ENCODE results near the gene BPIFB1. TPM values are rescaled to one million over a fixed set of nuclear protein-coding genes. Genes with fewer than 3 reads are reported as not detected.

The BPIFB1 gene
- total and polyA plus RNA-seq, 10 of the 15 experiments (the other 5 are each of a cell fraction or from before 2014, with no cell fraction given) = 0.13 TPM; not detected in 9

DNA sequence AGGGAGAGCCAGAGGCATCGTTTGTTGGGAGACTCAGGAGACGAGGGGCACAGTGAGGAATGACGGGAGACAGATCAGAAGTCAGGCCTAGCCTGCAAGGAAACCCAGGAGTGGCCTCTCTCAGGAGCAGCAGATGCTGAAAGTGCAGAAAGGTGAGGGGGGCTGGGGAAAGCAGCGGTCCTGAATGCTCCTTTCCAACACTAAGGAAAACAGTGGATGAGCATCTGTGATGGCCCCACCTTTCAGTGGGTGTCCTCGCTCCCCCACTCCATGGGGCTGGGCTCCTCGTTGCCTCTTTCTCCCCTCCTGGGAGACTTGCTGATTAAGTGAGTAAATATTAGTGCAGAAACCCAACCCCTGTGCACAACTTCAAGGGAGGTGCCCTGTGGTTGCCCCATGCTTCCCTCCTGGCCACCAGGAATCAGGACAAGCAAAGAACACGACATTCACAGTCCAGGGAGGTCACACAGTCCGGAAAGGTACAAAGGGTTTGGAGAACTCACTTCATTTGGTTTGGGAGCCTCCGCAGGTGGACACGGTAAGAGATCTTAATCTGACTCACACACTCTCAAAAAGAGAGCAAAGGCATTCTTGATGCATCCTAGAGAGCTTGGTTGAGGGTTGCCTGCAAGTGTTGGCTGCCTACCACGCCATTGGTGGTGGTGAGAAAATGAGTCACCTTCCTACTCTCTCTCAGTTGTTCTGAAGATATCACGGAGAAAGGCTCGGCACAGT, 9.7 kb upstream of the BPIFB1 start (continued):
- TF ChIP-seq, protein P1, sequence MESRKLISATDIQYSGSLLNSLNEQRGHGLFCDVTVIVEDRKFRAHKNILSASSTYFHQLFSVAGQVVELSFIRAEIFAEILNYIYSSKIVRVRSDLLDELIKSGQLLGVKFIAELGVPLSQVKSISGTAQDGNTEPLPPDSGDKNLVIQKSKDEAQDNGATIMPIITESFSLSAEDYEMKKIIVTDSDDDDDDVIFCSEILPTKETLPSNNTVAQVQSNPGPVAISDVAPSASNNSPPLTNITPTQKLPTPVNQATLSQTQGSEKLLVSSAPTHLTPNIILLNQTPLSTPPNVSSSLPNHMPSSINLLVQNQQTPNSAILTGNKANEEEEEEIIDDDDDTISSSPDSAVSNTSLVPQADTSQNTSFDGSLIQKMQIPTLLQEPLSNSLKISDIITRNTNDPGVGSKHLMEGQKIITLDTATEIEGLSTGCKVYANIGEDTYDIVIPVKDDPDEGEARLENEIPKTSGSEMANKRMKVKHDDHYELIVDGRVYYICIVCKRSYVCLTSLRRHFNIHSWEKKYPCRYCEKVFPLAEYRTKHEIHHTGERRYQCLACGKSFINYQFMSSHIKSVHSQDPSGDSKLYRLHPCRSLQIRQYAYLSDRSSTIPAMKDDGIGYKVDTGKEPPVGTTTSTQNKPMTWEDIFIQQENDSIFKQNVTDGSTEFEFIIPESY (IDR thresholded peaks at IDR 0.05) = no peak
- TF ChIP-seq POLR2A (IDR thresholded peaks at IDR 0.05; ENCODE audit: low read depth, low read length) = no peak
- TF ChIP-seq STAT1 (conservative IDR thresholded peaks at IDR 0.05) = no peak

DNA sequence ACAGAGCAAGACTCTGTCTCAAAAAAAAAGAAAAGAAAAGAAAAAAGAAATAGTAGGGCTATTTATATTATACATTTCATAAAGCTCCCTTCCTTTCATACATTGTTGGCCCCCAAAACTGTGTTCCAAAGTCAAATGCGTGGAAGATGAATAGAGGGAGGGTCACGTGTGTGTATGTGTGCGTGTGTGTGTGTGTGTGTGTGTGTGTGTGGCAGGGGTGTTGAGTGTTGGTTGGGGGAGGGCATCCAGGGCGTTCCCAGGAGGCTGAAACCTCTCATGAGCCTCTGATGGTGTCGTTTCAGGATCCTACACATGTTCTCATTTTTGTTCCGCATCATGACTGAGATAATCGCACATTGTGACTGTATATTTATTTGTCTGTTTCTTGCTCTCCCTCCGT, 7.8 kb upstream of the BPIFB1 start:
- POLR2A ChIA-PET = no interaction called here
- Histone ChIP-seq H4K20me1 (ENCODE audit: control insufficient read depth, insufficient read depth) (no peaks in the 10 kb centered on the region), H3K4me3 (no peak overlapping the region), H3K36me3 (ENCODE audit: control insufficient read depth in 2 of 2, insufficient read depth in 2 of 2, low read length in 1 of 2) (no peaks in the 10 kb centered on the region; a peak in 1 of 4 replicates), H3K9me3 (replicated peaks; ENCODE audit: control insufficient read depth, insufficient read depth, low read length) (no peaks in the 10 kb centered on the region), H3K27me3 (replicated peaks in 1 of 2; ENCODE audit: control insufficient read depth in 2 of 2, insufficient read depth in 2 of 2, low read length in 1 of 2) (peaks cover 7% of the 10 kb centered on the region in 2 experiments; a peak in 3 of 4 replicates), H3K27ac (ENCODE audit: control insufficient read depth, insufficient read depth) (no peak overlapping the region), H3K9ac (ENCODE audit: control insufficient read depth, insufficient read depth, low read length) (no peak overlapping the region), H2AFZ (ENCODE audit: control insufficient read depth, low read depth, low read length) (no peak overlapping the region), H3K4me1 (ENCODE audit: control insufficient read depth, insufficient read depth, low read length) (no peaks in the 10 kb centered on the region), H3K4me2 (ENCODE audit: control insufficient read depth, insufficient read depth) (no peak overlapping the region), H3K79me2 (ENCODE audit: control insufficient read depth, insufficient read depth, low read length) (no peaks in the 10 kb centered on the region)
- CTCF ChIA-PET = no interaction called here
- SMC1A ChIA-PET (ENCODE audit: uncharacterized antibody, unreplicated experiment) = no interaction called here
- no peak for FAIRE-seq
- no peak for ATAC-seq
- TF ChIP-seq STAT3 (IDR thresholded peaks at IDR 0.05; ENCODE audit: low read depth, low read length) (no peak), HDGF (IDR thresholded peaks at IDR 0.05) (no peak), CHD2 (IDR thresholded peaks at IDR 0.05; ENCODE audit: borderline replicate concordance, low read depth, low read length) (no peak), IRF4 (IDR thresholded peaks at IDR 0.05; ENCODE audit: low read depth, low read length) (no peak), SUPT20H (IDR thresholded peaks at IDR 0.05; ENCODE audit: borderline replicate concordance, control insufficient read depth, low read depth, low read length) (no peak), YY1 (IDR thresholded peaks at IDR 0.05; ENCODE audit: low read depth, low read length) (no peak)
- TF ChIP-seq, protein P2, sequence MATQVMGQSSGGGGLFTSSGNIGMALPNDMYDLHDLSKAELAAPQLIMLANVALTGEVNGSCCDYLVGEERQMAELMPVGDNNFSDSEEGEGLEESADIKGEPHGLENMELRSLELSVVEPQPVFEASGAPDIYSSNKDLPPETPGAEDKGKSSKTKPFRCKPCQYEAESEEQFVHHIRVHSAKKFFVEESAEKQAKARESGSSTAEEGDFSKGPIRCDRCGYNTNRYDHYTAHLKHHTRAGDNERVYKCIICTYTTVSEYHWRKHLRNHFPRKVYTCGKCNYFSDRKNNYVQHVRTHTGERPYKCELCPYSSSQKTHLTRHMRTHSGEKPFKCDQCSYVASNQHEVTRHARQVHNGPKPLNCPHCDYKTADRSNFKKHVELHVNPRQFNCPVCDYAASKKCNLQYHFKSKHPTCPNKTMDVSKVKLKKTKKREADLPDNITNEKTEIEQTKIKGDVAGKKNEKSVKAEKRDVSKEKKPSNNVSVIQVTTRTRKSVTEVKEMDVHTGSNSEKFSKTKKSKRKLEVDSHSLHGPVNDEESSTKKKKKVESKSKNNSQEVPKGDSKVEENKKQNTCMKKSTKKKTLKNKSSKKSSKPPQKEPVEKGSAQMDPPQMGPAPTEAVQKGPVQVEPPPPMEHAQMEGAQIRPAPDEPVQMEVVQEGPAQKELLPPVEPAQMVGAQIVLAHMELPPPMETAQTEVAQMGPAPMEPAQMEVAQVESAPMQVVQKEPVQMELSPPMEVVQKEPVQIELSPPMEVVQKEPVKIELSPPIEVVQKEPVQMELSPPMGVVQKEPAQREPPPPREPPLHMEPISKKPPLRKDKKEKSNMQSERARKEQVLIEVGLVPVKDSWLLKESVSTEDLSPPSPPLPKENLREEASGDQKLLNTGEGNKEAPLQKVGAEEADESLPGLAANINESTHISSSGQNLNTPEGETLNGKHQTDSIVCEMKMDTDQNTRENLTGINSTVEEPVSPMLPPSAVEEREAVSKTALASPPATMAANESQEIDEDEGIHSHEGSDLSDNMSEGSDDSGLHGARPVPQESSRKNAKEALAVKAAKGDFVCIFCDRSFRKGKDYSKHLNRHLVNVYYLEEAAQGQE (IDR thresholded peaks at IDR 0.05; ENCODE audit: low read depth, low read length) = no peak
- no TSS peak for BruUV-seq (replicated peaks)
- intact Hi-C loops (cut with micrococcal nuclease; ENCODE audit: unreplicated experiment) = no loop called here
- RAD21 ChIA-PET (ENCODE audit: unreplicated experiment) = no interaction called here
- 45% methylated on average over 8 of the region's 8 CpGs for WGBS (ENCODE audit: insufficient coverage, insufficient replicate concordance, low lambda C conversion rate, missing lambda C conversion rate)
- no peak for DNase-seq (ENCODE audit: low read depth, low spot score)
- in situ Hi-C loops (cut with MboI) = no loop called here
